IMR-90 (cell line): Measurements from ENCODE around the gene SVOPL. TPM values are rescaled to one million over a fixed set of nuclear protein-coding genes. Genes with fewer than 3 reads are reported as not detected.

Source experiments
- ATAC-seq: fragments of 200-7000 bp; cut with Tn5 transposase; 2 replicates; pipeline ENCODE4 v1.9.1; 2020; ENCODE audit warnings: low read depth, mild to moderate bottlenecking, moderate library complexity
- BruUV-seq: library from RNA; stranded (reverse); fragments of 400-500 nt; replicated peaks from 2 replicates; lab custom pipeline; 2021; lab: Mats Ljungman, UMichigan
- CTCF ChIA-PET: fragments of 300-600 bp; formaldehyde crosslinking; extraction: SDS; loops from one replicate; lab custom pipeline; 2021; ENCODE audit warnings: antibody characterized with exemption; lab: Yijun Ruan, JAX
- POLR2A ChIA-PET: fragments of 300-600 bp; sonication (Branson Sonifier 250); formaldehyde crosslinking; loops from one replicate; lab custom pipeline; 2022; ENCODE audit warnings: antibody characterized with exemption; ENCODE audit not compliant: unreplicated experiment; lab: Charles Lee
- DNase-seq: peaks from one replicate; pipeline ENCODE4 v3.0.0; 2013
- H2AFZ ChIP-seq: replicated peaks from 2 replicates; pipeline ENCODE3; 2013; ENCODE audit warnings: low read length, mild to moderate bottlenecking; ENCODE audit not compliant: poor library complexity
- H2AK5ac ChIP-seq: 2 replicates; pipeline ENCODE4 v1.6.1; 2013; ENCODE audit warnings: low read depth, low read length, inconsistent platforms
- H2AK9ac ChIP-seq: replicated peaks from 2 replicates; pipeline ENCODE3; 2013; ENCODE audit warnings: mild to moderate bottlenecking, low read depth, low read length, moderate library complexity; ENCODE audit not compliant: poor library complexity
- H2BK120ac ChIP-seq: 2 replicates; pipeline ENCODE4 v1.6.1; 2013; ENCODE audit warnings: low read depth, low read length, inconsistent platforms
- H2BK15ac ChIP-seq: 3 replicates; pipeline ENCODE4 v1.6.1; 2013; ENCODE audit warnings: low read depth, low read length, inconsistent platforms
- H2BK20ac ChIP-seq: 2 replicates; pipeline ENCODE4 v1.6.1; 2013; ENCODE audit warnings: low read depth, mild to moderate bottlenecking, inconsistent platforms, low read length, moderate library complexity
- H2BK5ac ChIP-seq: 2 replicates; pipeline ENCODE4 v1.6.1; 2013; ENCODE audit warnings: mild to moderate bottlenecking, low read depth, low read length, inconsistent platforms; ENCODE audit not compliant: poor library complexity, severe bottlenecking
- H3K14ac ChIP-seq: replicated peaks from 2 replicates; pipeline ENCODE4 v1.6.1; 2013; ENCODE audit warnings: low read depth, low read length, inconsistent platforms
- H3K18ac ChIP-seq: 2 replicates; pipeline ENCODE4 v1.6.1; 2013; ENCODE audit warnings: low read depth, low read length, control low read depth
- H3K23ac ChIP-seq: 2 replicates; pipeline ENCODE4 v1.6.1; 2013; ENCODE audit warnings: low read depth, low read length, inconsistent platforms
- H3K27ac ChIP-seq: 2 replicates; pipeline ENCODE4 v1.5.1; 2013; ENCODE audit warnings: mild to moderate bottlenecking, control low read depth, low read length; ENCODE audit not compliant: insufficient read depth
- H3K27me3 ChIP-seq: 2 replicates; pipeline ENCODE4 v1.6.1; 2013; ENCODE audit warnings: low read length; ENCODE audit not compliant: control insufficient read depth, insufficient read depth
- H3K36me3 ChIP-seq: 2 replicates; pipeline ENCODE4 v1.6.1; 2013; ENCODE audit warnings: low read length, mixed read lengths; ENCODE audit not compliant: control insufficient read depth, insufficient read depth
- H3K4ac ChIP-seq: 2 replicates; pipeline ENCODE4 v1.6.1; 2013; ENCODE audit warnings: low read depth, low read length, inconsistent platforms
- H3K4me1 ChIP-seq: 2 replicates; pipeline ENCODE4 v1.6.1; 2013; ENCODE audit warnings: low read length, mixed read lengths; ENCODE audit not compliant: control insufficient read depth, insufficient read depth
- H3K4me2 ChIP-seq: 2 replicates; pipeline ENCODE4 v1.6.1; 2013; ENCODE audit warnings: low read depth, mild to moderate bottlenecking, control low read depth, low read length, moderate library complexity
- H3K4me3 ChIP-seq: 2 replicates; pipeline ENCODE4 v1.5.1; 2013; ENCODE audit warnings: low read depth, mild to moderate bottlenecking, control low read depth, low read length, moderate library complexity; ENCODE audit not compliant: insufficient read depth
- H3K56ac ChIP-seq: 2 replicates; pipeline ENCODE4 v1.6.1; 2013; ENCODE audit warnings: low read length, inconsistent platforms; ENCODE audit not compliant: insufficient read depth; ENCODE audit errors: extremely low read depth
- H3K79me1 ChIP-seq, 2 experiments: 2 replicates each; pipeline ENCODE4 v1.6.1; 2013; ENCODE audit warnings: low read length in 2 of 2, inconsistent platforms in 1 of 2, low read depth in 1 of 2
- H3K9ac ChIP-seq: 2 replicates; pipeline ENCODE4 v1.6.1; 2013; ENCODE audit warnings: low read depth, low read length, control low read depth
- H3K9me1 ChIP-seq: 2 replicates; pipeline ENCODE4 v1.6.1; 2013; ENCODE audit warnings: low read length, inconsistent platforms; ENCODE audit not compliant: insufficient read depth
- H3K9me3 ChIP-seq: 2 replicates; pipeline ENCODE4 v1.6.1; 2013; ENCODE audit warnings: low read length; ENCODE audit not compliant: control insufficient read depth, insufficient read depth
- H4K20me1 ChIP-seq: 2 replicates; pipeline ENCODE4 v1.6.1; 2013; ENCODE audit warnings: low read length, inconsistent platforms; ENCODE audit not compliant: insufficient read depth
- H4K5ac ChIP-seq: 2 replicates; pipeline ENCODE4 v1.6.1; 2013; ENCODE audit warnings: mild to moderate bottlenecking, low read depth, low read length, control low read depth
- H4K8ac ChIP-seq, 2 experiments: 2 replicates each; pipeline ENCODE4 v1.6.1; 2013; ENCODE audit warnings: low read depth in 2 of 2, low read length in 2 of 2, control low read depth in 1 of 2, inconsistent platforms in 1 of 2
- H4K91ac ChIP-seq: 2 replicates; pipeline ENCODE4 v1.6.1; 2013; ENCODE audit warnings: low read depth, low read length, inconsistent platforms; ENCODE audit not compliant: insufficient read depth
- BHLHE40 ChIP-seq: fragments of 150-350 bp; IDR thresholded peaks from 2 replicates; pipeline ENCODE4 v1.6.1; 2016; ENCODE audit warnings: mild to moderate bottlenecking, low read depth, low read length
- CHD1 ChIP-seq: IDR thresholded peaks from 2 replicates; pipeline ENCODE4 v1.6.1; 2012; ENCODE audit warnings: low read depth, low read length, improper control_type of control experiment
- CTCF ChIP-seq: conservative IDR thresholded peaks from 2 replicates; pipeline ENCODE4 v1.5.1; 2012; ENCODE audit warnings: mild to moderate bottlenecking, low read depth, low read length, improper control_type of control experiment
- ELK1 ChIP-seq: fragments of 150-350 bp; IDR thresholded peaks from 2 replicates; pipeline ENCODE4 v1.6.1; 2016; ENCODE audit warnings: low read depth, mild to moderate bottlenecking, low read length, moderate library complexity, borderline replicate concordance
- MAFK ChIP-seq: IDR thresholded peaks from 2 replicates; pipeline ENCODE4 v1.6.1; 2012; ENCODE audit warnings: low read depth, low read length, improper control_type of control experiment
- MAZ ChIP-seq: IDR thresholded peaks from 2 replicates; pipeline ENCODE4 v1.6.1; 2012; ENCODE audit warnings: low read depth, mild to moderate bottlenecking, low read length, improper control_type of control experiment, moderate library complexity, borderline replicate concordance
- NFE2L2 ChIP-seq: fragments of 150-350 bp; IDR thresholded peaks from 2 replicates; pipeline ENCODE4 v1.6.1; 2016; ENCODE audit warnings: low read depth, mild to moderate bottlenecking, low read length
- POLR2A ChIP-seq: IDR thresholded peaks from 2 replicates; pipeline ENCODE4 v1.6.1; 2012; ENCODE audit warnings: mild to moderate bottlenecking, low read depth, low read length
- RAD21 ChIP-seq: IDR thresholded peaks from 2 replicates; pipeline ENCODE4 v1.6.1; 2012; ENCODE audit warnings: low read length, improper control_type of control experiment
- RCOR1 ChIP-seq: IDR thresholded peaks from 2 replicates; pipeline ENCODE4 v1.6.1; 2012; ENCODE audit warnings: mild to moderate bottlenecking, low read length, improper control_type of control experiment; ENCODE audit not compliant: insufficient replicate concordance
- RFX5 ChIP-seq: IDR thresholded peaks from 2 replicates; pipeline ENCODE4 v1.8.0; 2012; ENCODE audit warnings: low read depth, mild to moderate bottlenecking, low read length, moderate library complexity
- SMC3 ChIP-seq: fragments of 150-350 bp; IDR thresholded peaks from 2 replicates; pipeline ENCODE4 v1.6.1; 2016; ENCODE audit warnings: low read depth, mild to moderate bottlenecking, antibody characterized with exemption, low read length, moderate library complexity
- USF2 ChIP-seq: fragments of 150-350 bp; IDR thresholded peaks from 2 replicates; pipeline ENCODE4 v1.6.1; 2017; ENCODE audit warnings: mild to moderate bottlenecking, antibody characterized with exemption, low read length, low read depth
- WGBS, 2 experiments: methylation state at CpG; one replicate each; pipeline versions ENCODE4 v1.1.5 to v1.1.7; 2013; ENCODE audit warnings: missing lambda C conversion rate in 2 of 2; ENCODE audit not compliant: insufficient read length in 1 of 2; ENCODE audit errors: extremely low coverage in 2 of 2; 5-methylcytosine and 5-hydroxymethylcytosine counted together
- dilution Hi-C: fragments of 300-500 bp; cut with HindIII; formaldehyde crosslinking; loops from one replicate; pipeline ENCODE4 v1.14.3; 2018; ENCODE audit warnings: low sequenced_read_pairs; ENCODE audit not compliant: unreplicated experiment
- in situ Hi-C: fragments of 300-500 bp; cut with MboI; formaldehyde crosslinking; loops from 3 replicates; pipeline ENCODE4 v1.14.3; 2019; ENCODE audit warnings: low sequenced_read_pairs, inconsistent platforms, mixed read lengths
- intact Hi-C: fragments of 100-400 bp; cut with micrococcal nuclease; formaldehyde crosslinking; loops from 2 replicates; pipeline ENCODE4 v1.10.0; 2022
- polyA plus RNA-seq, 3 experiments: library from polyadenylated mRNA; depleted of rRNA; stranded (reverse); fragments of >200 nt; gene quantifications; 2 replicates each; pipeline ENCODE4 v1.2.3, GENCODE V29; 2012; ENCODE audit warnings: low replicate concordance in 1 of 3
- total RNA-seq: library from RNA; depleted of rRNA; stranded (reverse); fragments of >200 nt; gene quantifications from 2 replicates; pipeline ENCODE4 v1.2.3, GENCODE V29; 2012

SVOPL gene
- total and polyA plus RNA-seq, 2 of the 4 experiments (the other 2 are of a cell fraction) = not detected

- Histone ChIP-seq H2AFZ (no peak overlapping the region), H4K20me1 (no peaks in the 10 kb centered on the region), H3K79me1 (no peaks in the 10 kb centered on the region), H3K4me2 (no peak overlapping the region), H3K4me3 (no peak overlapping the region), H2AK5ac (no peak overlapping the region), H3K9me1 (no peaks in the 10 kb centered on the region), H3K56ac (no peak overlapping the region), H3K9me3 (peaks cover 4% of the 10 kb centered on the region; the same call in 1 of the 2 replicates), H3K27me3 (no peaks in the 10 kb centered on the region), H2BK20ac (no peak overlapping the region), H3K4ac (no peak overlapping the region), H3K36me3 (no peaks in the 10 kb centered on the region), H2AK9ac (no peak overlapping the region), H3K18ac (no peak overlapping the region), H3K4me1 (no peaks in the 10 kb centered on the region), H2BK120ac (no peak overlapping the region), H4K5ac (no peak overlapping the region), H2BK15ac (no peak overlapping the region), H4K91ac (no peak overlapping the region), H3K27ac (no peak overlapping the region), H3K23ac (no peak overlapping the region), H3K9ac (no peak overlapping the region), H4K8ac (no peak overlapping the region), H3K14ac (no peak overlapping the region), H2BK5ac (no peak overlapping the region)
- 50% methylated on average over 1 of the region's 4 CpGs; no CpG with 5 or more reads in 1 of the 2 experiments for WGBS, 2 experiments
- intact Hi-C loops = no loop called here
- DNase-seq (no peak), ATAC-seq (no peak)
- dilution Hi-C loops = no loop called here
- POLR2A ChIA-PET = no interaction called here
- in situ Hi-C loops = no loop called here
- TF ChIP-seq CHD1 = no peak
- TF ChIP-seq NFE2L2 = no peak
- TF ChIP-seq USF2 = no peak
- TF ChIP-seq ELK1 = no peak
- no peak for TF ChIP-seq POLR2A
- TF ChIP-seq CTCF = no peak
- TF ChIP-seq SMC3 = no peak
- no peak for TF ChIP-seq RAD21
- no peak for TF ChIP-seq RCOR1
- TF ChIP-seq RFX5 = no peak
- TF ChIP-seq MAZ = no peak
- TF ChIP-seq MAFK = no peak
- TF ChIP-seq BHLHE40 = no peak
- CTCF ChIA-PET = no interaction called here
- no TSS peak for BruUV-seq
Measured at GRCh38 chr7:138695106-138695505, 6.1 kb downstream of the SVOPL start.
